ENCODE measurements around the gene EYS.

EYS gene

DNA sequence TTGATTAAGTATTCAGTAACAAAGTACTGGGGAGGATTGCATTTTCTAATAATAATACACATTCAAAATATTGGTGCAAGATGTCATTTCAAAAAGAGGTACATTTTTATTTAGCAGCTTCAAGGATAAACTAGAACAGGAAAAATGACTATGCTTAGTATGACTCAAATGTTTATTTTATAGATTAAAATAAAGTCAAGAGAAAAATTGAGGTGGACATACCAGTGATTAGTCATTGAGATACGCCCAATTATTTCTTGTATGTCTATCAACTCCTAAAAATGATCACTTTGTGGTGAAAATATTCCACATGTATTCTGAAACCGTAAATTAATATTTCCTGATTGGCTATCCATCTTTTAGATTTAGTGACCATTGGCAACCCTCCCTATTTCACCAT is 1974.7 kb downstream of the EYS start:
- no peak for DNase-seq (ENCODE audit: low read depth)

DNA sequence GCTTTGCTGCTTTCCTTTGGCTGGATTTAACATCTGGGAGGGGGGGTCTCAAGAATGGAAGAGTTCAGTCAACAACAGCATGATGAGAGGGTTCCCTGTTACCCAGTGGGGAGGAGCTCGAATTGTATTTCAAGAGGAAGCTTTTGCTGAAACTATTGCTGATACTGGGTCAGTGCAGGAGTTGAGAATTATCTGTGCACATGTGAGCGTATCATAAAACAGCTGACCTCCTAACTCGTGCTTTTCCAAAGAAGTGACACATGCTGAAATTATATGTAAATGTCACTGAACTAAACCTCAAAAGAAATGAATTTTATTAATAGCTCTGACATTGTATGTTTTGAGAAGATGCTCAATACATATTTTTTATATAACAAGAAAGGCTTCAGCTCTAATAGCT is 1975.1 kb downstream of the EYS start:
- DNase-seq (ENCODE audit: low read depth) = no peak

DNA sequence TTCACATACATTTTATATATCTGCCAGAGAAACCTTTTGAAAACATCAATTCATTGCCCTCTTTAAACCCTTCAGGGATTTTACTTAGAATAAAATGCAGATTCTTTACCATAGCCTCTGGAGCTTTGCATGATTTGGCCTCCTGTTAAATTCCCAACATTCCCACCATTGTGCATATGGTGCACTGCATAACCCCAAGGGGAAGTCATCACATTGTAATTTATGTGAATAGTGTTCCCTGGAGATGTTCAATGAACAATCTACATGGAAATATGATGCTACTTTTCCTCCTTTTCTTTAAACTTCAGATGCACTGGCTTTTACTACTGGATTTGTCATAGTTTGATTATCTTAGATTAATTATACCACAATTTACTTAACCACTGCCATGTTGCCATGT is 1976.7 kb downstream of the EYS start:
- no peak for DNase-seq (ENCODE audit: low read depth)

DNA sequence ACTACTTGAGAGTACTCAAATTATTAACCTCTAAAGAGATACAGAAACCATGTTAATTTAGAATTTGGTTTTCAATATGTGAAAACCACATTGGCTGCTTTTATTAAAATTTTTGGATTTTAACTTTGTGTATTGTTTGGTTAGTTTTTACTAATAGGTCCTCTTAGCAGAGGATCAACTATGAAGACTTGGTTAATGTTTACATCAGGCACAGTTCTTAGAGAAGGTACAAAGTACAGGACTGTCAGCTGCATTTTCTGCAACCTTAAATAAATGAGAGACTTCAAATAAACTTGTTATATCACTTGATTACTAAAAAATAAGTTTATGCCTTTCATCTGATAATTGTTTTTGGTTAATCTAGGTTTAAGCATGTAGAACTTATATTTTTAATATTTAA is 1982.3 kb downstream of the EYS start:
- no peak for DNase-seq (ENCODE audit: low read depth)

DNA sequence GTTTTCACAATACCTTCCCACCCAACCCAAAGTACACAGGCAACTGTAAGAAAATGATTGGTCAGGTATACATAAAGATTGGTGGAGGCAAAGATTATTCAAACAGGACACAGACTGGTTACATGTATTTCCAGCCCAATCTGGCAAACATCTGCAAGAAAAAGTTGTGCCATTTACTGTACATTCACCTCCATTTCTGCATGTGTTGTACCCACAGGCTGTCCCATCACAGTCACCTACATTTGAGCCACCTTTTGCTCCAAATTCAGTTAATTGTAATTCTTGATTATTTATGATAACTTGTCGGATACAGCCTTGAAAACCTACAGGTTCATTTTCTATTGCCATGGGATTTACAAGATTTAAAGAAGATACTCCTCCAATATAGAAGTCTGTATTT is 1985.8 kb downstream of the EYS start:
- no peak for DNase-seq (ENCODE audit: low read depth)

DNA sequence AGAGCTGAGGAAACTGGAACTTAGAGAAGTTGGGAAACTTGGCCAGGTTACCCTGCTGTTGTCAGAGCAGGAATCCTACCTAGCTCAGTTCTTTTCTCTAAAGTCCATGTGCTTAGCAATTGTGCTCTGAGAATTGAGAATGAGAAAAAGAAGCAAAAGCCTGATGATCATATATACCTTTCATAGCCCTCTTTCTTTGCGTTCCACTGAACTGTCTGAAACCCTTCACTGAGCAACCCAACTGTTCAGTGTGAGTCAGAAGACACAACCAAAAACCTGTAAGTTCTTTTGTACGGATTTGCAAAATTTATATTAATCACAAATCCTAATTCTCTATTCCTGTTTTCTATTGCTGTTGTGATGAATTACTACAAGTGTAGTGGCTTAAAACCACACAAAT is 1990.9 kb downstream of the EYS start:
- DNase-seq (ENCODE audit: low read depth) = no peak

DNA sequence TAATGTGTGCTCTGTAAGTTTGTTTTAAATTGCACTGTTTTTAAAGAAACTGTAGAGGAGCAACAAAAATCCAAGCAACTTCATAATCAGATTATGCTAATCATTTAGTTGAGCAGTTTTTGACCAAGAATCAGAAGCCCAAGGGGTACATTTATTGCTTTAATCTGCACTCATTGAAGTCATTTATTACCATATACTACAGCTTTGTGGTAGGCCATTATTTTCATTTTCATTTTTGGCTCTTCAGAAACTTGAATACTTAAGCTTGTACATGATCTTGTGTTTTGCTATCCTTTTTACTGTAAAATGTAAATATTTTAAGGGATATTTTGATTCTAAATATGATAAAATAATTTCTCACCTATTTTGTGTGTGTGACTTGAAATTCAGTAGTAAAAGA is 1992.9 kb downstream of the EYS start:
- DNase-seq (ENCODE audit: low read depth) = no peak

DNA sequence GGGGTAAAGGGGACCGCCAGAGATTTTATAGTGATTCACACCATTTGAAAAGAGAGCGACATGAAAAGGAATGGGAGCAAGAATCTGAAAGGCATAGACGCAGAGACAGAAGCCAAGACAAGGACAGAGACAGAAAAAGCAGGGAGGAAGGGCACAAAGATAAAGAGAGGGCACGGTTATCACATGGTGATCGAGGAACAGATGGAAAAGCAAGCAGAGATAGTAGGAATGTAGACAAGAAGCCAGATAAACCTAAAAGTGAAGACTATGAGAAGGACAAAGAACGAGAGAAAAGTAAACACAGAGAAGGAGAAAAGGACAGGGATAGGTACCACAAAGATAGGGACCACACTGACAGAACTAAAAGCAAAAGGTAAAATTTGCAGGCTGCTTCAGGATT is 1993.7 kb downstream of the EYS start:
- DNase-seq (ENCODE audit: low read depth) = no peak

DNA sequence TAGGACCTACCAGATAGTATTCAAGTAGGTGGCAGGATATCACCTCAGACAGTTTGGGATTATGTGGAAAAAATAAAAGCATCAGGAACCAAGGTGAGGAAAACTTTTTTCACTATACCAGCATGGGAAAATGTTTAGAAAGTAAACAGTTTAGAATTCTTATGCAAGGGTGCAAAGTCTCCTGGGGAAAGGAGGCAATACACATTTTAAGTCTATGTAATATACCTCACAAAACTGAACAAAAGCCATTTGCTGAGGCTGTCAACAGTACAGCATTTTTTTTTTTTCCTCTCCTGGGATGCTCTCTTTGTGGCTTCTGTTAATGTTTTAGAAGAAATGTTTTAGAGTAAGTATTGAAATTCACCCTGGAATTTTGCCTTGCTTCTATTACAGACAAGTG is 1997.9 kb downstream of the EYS start:
- no peak for DNase-seq (ENCODE audit: low read depth)

DNA sequence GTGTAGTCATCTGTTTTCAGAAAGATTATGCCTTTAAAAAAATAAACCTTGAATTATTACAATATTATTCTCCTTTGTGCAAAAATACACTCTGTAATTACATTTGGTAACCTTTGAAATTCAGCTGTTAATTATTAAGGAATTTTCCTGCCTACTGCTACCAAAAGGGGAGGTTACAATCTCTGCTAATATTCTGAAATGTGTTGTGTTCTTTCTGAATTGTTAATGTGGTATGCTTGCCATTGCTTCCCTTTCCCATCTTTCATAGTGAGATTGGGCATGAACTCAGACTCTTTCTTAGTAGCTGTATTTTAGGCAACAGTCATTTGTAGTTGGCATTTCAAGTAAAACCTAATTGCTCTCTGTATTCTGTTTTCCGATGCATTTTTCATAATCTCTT is 1998.4 kb downstream of the EYS start:
- DNase-seq (ENCODE audit: low read depth) = no peak

DNA sequence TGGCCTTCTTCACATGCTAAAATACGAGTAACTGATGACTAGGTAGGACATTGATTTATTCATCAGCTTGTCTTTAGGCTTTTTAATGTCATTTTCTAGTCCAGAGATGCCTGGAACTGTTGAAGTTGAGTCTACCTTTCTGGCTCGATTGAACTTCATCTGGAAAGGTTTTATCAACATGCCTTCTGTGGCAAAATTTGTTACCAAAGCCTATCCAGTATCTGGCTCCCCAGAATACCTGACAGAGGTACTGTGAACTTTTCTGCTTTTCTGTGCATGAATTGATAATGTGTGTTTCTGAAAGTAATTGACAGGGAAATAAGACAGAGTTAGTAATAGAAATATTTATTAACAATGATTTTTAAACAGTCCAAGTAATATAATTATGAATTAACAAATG is 2000.4 kb downstream of the EYS start:
- no peak for DNase-seq (ENCODE audit: low read depth)

DNA sequence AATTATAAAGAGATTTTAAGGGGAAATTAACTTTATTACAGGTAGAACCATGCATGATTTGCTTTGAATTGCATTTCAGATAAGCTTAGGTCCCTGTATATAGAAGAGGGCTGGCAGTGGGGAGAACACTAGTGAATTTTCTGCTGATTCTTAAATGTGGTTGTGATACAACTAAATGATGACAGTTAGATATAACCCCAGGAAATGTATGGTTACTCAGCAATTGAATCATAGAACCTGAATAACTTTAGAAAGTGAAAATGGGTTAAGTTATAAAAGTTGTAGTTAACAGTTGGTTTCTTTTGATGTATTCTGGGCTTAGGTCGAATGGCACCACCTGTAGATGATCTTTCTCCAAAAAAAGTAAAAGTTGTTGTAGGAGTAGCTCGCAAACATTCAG is 2001.3 kb downstream of the EYS start:
- DNase-seq (ENCODE audit: low read depth) = no peak

DNA sequence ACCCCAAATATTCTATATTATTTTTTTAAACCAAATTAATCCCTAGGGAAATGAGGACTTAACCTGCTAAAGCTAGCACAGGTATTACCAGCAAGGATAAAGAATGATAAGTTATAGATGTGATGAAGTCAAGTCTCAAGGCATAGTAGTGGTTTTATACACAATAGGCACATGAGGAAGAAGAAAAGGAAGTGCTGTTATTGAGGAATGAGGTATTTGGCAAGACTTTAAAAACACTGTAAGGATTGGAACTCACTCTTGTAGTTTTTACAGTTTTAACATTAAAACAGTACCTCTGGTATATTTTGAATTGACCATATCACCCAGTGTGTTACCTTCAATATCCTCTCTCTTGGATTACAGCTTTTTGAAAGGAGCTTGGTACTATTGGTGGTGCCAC is 2016.8 kb downstream of the EYS start:
- no peak for DNase-seq (ENCODE audit: low read depth)

DNA sequence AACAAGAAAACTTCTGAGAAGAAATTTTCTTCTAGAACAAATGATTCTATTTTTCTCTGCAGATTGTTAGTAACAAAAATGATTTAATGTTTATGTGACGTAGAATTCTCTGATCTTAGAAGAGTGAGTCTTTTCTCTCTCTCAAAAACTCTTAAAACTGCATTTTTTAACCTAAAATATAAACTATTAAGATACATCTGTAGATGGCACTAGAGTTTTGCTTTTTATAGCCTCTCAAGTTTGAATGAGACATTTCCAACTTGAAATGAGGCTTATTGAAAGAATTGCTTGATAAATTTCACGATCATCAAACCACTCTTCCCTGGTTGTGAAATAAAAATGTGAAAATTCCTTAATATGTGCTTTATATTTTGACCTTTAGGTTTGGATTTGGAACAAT is 2017.6 kb downstream of the EYS start:
- no peak for DNase-seq (ENCODE audit: low read depth)

DNA sequence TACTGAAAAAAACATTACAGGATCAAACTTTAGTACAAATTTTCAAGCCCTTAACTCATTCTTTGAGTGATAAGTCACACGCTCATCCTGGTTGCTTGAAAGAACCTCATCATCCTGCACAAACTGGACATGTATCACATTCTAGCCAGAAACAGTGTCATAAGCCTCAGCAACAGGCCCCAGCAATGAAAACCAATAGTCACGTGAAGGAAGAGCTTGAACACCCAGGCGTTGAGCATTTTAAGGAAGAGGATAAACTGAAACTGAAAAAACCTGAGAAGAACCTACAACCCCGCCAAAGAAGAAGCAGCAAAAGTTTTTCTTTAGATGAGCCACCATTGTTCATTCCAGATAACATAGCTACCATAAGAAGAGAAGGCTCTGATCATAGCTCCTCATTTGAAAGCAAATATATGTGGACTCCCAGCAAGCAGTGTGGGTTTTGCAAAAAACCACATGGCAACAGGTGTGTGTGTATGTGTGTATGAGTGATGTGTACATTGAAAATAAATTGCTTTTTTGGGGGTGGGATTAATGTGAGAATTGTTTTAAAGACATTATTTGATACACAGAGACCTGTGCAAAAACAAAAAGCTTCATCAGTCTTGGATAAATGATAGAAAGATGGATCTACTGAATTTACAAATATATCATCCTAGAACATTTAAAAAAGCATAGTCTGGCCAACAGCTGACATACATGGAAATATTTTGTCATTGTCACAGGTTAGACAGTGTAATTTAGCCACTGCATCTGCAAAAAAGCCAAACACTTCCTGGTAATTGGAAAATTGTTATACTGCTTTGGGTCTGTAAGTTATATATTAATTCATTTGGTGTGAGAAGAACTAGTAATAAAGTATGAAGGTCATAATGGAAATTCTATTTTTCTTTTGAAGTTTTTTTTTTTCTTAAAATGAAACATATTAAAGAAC is 2021.3 kb downstream of the EYS start:
- DNase-seq (ENCODE audit: low read depth) = no peak

DNA sequence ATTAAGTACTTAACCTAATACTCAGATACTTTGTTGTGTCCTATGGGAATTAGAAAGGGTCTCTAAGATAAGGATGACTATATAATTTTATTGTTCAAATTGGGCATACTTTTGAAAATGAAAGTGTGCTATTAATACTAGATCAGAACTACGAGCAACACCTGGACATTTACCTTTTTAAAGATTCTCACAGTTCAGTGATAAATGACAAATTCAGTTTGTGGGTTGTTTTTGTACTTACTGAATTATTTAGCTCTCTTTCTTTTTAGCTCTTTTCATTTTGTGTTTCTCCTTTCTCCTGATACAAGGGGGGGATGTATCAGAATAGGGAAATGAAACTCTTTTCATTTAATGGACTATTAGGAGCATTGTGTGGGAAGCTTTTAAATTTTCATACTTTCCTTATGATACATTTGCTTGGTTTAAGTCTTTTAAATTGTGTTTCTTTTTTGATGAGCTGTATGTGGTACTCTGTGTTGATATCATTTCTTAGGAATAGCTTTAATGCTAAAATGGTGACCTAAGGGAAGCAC is 2023.9 kb downstream of the EYS start:
- no peak for DNase-seq (ENCODE audit: low read depth)

DNA sequence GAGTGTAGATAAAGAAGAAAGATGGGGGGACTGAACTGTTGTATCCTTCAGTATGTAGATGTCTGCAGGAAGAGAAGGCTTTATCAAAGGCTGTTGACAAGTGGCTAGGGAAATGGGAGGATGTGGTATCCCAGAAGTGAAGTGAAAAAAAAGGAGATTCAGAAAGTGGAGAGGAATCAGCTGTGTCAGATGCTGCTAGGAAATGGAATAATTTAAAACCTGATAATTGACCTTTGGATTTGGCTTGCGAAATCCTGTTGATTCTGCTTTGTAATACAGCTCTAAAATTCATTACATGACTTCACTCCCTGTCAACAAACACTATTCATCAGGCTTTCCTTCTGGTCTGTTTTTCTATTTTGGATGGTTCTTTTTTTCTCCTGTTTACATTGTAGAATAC is 2029.7 kb downstream of the EYS start:
- no peak for DNase-seq (ENCODE audit: low read depth)

DNA sequence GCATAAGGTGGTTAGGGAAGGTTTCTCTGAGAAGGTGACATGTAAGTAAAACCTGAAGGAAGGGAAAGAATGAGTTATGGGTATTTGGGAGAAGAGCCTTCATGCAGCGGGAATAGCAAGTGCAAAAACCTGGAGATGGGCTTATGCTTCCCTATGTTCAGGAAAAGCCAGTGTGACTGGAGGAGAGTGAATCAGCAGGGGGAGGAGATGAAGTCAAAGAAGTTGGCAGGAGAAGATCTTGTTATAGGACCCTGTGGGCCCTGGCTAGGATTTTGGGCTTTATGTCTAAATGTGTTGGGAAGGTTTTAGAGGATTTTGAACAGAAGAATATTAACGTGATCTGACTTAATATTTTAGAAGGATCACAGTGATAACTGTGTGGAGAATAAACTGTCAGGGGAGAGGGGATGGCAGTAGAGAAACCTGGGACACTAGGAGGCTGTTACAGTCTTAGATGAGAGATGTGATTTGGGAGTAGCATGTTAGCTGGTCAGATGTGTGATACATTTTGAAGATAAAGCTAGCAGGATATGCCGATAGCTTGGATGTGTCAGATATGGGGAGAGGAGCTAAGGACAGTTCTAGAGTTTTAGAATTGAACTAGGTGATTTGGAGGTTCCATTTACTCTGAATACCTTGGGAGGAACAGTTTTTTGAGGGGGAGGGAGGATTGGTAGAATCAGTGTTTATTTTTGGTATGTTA is 2030.5 kb downstream of the EYS start:
- no peak for DNase-seq (ENCODE audit: low read depth)

DNA sequence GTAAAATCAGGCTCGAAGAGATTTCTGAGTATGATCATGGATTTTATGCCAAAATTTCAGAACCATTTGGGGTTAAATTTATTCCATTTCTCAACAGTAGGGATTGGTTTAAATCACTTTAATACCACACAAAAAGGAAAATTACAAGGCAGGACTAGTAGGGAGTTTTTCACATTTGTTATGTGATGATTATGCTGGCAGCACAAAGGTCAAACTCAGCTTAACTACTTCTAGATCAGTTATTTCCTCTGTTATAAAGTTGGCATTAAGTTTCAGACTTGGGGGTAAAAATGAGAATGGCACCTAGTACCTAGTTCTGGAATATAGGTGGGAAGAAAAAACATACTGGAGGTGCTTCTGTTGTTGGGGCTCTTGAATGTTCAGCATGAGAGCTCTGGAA is 2031.9 kb downstream of the EYS start:
- no peak for DNase-seq (ENCODE audit: low read depth)

DNA sequence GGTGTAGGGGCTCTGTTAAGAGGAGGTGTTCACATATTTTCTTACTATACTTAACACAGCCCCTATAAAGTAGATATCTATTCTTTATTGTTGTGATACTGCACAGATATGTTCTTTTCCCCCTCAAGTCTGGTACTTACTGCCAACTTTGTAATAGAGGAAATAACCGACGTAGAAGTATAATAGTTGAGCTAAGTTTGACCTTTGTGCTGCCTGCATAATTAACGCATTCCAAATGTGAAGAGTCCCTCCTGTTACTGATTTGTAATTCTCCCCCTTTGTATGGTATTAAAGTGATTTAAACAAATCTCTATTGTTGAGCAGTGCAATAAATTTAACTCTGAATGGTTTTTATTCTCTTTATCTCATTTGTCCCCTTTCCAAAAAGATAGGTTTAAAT is 2032.4 kb downstream of the EYS start:
- DNase-seq (ENCODE audit: low read depth) = no peak

DNA sequence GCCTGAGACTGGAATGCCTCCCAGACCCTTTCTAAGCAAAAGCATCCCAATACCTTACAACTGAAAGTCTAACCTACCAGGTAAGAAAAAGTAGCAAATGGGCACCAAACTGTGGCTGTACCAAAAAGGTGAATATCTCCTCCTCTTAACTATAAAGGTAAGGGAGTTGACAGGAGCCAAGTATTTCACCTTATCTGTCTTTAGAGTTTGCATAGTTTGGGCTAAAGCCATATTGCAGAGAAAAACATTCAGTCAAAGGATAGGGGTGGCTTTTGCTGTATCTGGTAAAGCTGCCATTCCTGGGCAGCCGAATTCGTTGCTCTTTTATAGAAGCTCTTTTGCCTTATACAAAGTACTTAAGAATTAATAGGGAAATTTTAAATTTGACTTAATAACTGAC is 2033.3 kb downstream of the EYS start:
- no peak for DNase-seq (ENCODE audit: low read depth)

DNA sequence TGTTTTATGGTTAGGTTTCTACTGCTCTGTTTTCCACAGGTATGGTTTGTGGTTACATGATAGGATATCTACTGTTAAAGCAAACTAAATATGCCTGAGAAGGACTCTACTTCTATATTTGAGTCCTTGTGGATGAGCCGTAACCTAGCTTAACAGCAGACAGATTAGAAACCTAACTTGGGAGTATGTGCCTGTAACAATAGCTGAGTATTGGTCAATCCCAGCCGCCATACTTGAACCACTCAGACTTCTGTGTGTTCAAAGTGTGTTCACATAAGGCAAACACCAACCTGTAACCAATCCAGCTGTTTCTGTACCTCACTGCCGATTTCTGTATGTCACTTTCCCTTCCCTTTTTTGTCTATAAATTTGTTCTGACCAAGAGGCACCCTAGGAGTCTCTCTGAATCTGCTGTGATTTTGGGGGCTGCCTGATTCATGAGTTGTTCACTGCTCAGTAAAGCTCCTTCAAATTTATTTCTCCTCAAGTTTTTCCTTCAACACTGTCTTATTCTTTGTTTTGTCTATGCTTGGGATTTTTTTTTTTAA is 2034.4 kb downstream of the EYS start:
- no peak for DNase-seq (ENCODE audit: low read depth)

DNA sequence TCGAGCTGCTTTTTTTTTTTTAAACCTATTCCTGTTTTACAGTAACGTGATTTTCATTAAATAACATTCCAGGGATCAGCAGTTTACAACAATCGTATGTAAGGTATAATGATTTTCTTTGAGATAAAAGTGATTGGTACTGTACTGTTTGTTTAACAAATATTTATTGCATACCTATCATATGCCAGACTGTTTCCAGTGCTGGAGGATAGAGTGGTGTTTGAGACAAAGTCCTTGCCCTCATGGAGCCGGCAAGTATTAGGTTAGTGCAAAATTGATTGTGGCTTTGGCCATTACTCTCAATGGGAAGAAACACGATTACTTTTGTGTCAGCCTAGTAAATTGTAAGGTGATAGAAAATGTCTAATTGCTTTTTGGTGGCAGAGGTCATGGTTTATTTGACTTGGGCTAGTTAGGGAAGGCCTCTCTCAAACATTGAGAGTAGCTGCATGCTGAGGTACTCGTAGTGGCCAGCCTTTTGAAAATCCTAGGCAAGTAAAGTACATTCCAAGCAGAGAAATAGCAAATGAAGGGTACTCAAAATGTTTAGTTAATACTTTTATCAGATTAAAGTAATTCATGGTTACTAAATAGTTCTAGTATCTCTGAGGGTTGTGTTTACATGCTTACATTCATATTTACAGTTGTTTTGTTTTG is 2035.8 kb downstream of the EYS start:
- DNase-seq (ENCODE audit: low read depth) = no peak
